DMS 273 (cell line): Measurements from ENCODE around the gene NBPF26.
"Not testable (repeated sequence)": the region's sequence is repeated elsewhere in the genome, so short reads cannot be mapped to it uniquely, and the experiment has no call there.

Experiments used
- DNase-seq: peaks from one replicate; lab custom pipeline; 2025; ENCODE audit not compliant: unreplicated experiment; lab: John Stamatoyannopoulos, UW

The NBPF26 gene

GRCh38 chr1:120850537-120851421, 127.0 kb downstream of the NBPF26 start:
- DNase-seq, result peak; percentile 97

DNA sequence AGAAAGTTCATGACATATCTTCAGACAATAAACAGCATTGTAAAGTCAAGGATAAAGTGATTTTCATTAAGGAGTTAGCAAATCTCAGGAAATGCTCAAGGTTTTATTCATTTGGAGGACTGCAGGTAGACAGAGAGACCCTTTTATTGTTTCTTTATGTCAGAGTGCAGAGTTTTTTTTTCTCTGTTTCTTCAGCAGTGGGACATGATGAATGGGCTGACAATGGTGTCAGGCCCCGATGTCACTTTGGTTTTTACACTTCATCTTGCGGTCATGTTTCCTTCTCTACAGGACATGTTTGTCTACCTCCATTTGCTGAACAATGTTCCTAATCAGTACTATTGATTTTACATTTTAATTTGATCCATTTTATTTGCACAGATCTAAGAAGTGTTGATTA, 134.4 kb downstream of the NBPF26 start:
- not testable (repeated sequence) for DNase-seq

GRCh38 chr1:120859615-120860234, 136.0 kb downstream of the NBPF26 start:
- not testable (repeated sequence) for DNase-seq

- DNase-seq, result not testable (repeated sequence)
Measured at GRCh38 chr1:120878206-120878605, 154.5 kb downstream of the NBPF26 start.

DNA sequence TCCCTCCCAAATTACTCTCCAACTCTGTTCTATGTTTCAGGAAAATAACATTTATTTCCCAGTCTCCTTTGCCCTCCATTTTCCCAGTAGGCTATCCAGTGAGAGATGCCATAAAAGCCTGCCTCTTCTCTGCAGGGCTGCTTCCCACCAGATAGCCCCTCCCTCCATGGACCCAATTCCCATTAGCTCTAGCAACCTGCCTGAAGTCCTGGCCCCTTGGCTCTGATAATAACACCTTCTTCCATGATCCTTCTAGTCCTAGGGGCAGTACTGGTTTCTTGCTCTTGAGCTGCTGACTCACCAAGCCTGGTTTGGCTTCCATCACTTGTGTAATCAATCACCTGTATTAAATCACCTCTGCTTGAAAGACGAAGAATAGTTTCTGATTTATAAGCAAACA, 156.3 kb downstream of the NBPF26 start:
- DNase-seq, result not testable (repeated sequence)

DNA sequence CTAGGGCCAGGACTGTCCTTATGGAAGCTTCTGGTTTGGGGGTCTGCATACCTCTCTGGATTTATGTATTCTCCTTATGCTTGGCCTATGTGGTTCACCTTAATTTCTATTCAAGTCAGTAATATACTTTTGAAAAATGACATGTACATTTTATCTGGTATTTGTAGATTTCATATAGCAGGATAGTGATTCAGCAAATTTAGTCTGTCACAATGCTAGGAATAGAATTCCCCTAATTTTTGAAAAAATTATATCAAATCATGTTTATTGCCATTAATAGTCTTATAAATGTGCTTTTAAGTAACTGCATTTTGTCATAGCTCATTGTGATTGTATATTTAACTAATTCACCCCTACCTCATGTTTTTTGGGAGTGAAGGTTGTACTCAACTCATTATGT, 158.2 kb downstream of the NBPF26 start:
- not testable (repeated sequence) for DNase-seq
